HG03571 (cell line): ENCODE measurements around the gene DPYD.

ENCODE experiments used
- ATAC-seq: cut with Tn5 transposase; IDR thresholded peaks from one replicate; pipeline ENCODE4 v1.9.1; 2021; ENCODE audit not compliant: unreplicated experiment

The DPYD gene

DNA sequence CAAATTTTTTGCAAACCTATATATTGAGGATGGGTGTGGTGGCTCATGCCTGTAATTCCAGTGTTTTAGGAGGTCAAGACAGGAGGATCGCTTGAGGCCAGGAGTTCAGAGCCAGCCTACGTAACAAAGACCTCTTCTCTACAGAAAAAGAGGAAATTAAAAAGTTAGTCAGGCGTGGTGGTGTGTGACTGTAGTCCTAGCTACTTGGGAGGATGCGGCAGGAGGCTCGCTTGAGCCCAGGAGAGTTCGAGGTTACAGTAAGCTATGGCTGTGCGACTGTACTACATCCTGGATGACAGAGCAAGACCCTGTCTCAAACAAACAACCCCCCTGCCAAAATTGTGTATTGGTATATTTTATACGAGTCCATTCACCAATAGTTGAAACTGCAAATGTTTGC, 589.7 kb downstream of the DPYD start:
- no peak for ATAC-seq

DNA sequence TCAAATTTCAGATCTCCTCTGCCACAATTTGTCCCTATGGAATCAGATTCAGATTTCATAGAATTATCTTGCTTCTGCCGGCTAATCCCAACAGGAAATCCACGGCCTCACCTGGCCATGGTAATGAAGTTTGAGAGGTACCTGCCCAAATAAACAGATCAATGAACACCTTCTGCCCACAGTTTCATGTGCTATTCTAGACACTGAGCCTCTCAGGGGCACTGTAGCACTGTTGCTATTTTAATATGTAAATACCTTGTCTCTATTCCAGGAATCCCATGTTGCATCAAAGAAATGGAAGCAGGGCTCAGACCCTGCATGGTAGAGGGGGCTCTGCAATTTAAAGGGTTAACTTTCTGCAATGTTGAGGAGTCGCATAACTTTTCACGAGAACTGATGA, 606.1 kb downstream of the DPYD start:
- no peak for ATAC-seq

GRCh38 chr1:97308131-97308530, 612.7 kb downstream of the DPYD start:
- ATAC-seq: no peak

DNA sequence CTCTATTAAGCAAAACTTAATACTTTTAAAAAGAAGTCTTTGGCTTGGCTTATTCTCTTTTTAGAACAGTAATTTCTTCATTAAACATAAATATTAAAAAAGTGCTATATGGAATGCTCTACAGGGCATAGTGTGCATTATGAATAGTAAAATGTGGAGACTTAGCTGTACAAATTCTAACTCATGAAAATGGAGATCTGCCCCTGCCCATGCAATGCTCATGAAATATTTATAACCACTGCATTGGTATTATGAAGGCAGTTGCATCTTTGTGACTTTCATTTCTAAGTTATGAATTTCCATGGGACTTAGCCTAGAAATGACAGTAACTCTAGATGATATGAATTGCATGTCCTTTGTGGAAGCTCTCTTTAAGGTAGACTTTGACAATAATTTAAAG, 613.3 kb downstream of the DPYD start:
- ATAC-seq: no peak

GRCh38 chr1:97307151-97307550, 613.7 kb downstream of the DPYD start:
- no peak for ATAC-seq

DNA sequence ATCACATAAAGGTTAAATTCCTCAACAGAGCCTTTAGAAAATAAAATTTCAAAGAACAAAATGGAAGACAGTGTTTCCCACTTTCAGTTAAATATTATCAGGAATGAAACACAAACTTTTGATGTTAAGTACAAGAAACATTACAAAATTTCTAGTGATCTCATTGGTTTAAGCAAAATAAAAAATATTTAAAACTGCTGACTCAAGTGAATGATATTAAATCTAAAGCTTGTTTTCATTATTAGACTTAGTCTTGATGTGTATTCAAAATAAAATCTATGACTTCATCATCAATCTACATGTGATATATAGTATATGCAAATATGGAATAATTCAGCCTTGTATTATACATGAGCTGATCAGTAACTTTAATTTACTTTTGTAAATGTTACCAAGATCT, 614.3 kb downstream of the DPYD start:
- ATAC-seq: no peak

GRCh38 chr1:97304366-97304765, 616.5 kb downstream of the DPYD start:
- no peak for ATAC-seq

- ATAC-seq: no peak
Observed at GRCh38 chr1:97298966-97299365, 621.9 kb downstream of the DPYD start.

DNA sequence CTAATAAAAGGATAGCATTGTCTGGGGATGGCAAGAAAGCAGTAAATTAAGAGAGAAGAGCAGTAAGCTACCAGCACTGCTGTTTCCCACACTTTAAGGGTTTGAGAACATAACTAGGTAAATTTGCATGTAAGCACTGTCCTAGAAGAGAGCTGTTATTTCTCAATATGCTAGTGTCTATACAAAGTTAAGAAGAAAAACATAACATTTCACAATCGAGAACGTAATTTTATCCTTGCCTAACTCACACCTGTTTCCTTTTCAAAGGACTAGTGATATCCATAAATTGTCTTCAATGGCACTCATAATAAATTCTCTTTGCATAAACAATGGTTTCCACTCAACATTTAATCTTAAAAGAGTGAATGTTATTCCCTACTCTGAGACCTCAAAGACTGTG, 623.2 kb downstream of the DPYD start:
- ATAC-seq: no peak

GRCh38 chr1:97281962-97282361, 638.9 kb downstream of the DPYD start:
- ATAC-seq: no peak

- no peak for ATAC-seq
Observed at GRCh38 chr1:97277891-97278654, 642.8 kb downstream of the DPYD start.

GRCh38 chr1:97271916-97272788, 648.7 kb downstream of the DPYD start:
- no peak for ATAC-seq

- ATAC-seq: no peak
Observed at GRCh38 chr1:97270508-97271307, 650.1 kb downstream of the DPYD start.

- ATAC-seq: no peak
Observed at GRCh38 chr1:97265630-97266029, 655.2 kb downstream of the DPYD start.

DNA sequence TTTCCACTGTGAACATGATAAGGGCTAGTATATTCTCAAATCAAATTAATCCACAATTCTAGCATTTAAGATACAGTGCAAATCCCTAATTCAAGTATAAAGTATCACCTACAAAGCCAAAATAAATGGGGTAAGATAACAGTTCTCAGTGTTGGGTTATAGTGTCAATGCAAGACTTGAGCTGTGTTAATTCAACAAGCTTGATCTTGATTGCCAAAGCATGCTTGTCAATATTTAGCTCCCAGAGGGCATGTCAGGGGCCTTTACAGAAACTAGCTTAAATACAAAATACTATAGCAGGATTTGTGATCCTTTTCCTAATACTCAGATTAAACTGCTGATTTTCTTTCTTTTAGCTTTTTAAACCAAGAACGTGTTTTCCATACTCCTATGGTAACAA, 658.0 kb downstream of the DPYD start:
- no peak for ATAC-seq

GRCh38 chr1:97258597-97258996, 662.2 kb downstream of the DPYD start:
- no peak for ATAC-seq

DNA sequence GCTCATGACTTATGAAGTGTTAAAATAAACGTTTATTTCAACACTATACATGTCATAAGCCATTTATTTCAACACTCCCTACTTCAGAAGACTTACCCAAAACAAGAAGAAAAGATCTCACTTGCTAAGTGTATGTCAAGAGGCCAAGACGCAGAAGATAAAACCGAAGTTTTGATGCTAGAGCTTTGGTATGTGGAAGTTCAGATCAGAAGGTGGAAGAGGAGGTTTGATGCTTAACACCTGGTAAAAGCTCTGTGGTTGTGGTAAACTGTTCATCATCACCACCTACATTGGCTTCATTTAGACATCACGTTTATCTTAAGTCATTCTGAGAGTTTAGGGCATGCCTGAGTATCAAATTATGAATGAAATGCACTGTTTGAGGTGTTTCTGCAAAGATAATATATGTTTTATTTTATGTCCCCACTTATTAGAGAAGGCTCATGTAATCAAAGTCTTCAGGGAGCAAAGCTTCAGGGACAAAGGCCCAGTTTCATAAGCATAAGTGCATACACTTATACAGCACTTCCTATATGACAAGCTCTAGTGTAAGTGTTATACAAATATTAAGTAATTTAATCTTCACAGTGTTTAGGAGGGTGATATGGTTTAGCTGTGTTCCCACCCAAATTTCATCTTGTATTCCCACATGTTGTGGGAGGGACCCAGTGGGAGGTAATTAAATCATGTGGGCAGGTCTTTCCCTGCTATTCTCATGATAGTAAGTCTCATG, 665.9 kb downstream of the DPYD start:
- no peak for ATAC-seq

DNA sequence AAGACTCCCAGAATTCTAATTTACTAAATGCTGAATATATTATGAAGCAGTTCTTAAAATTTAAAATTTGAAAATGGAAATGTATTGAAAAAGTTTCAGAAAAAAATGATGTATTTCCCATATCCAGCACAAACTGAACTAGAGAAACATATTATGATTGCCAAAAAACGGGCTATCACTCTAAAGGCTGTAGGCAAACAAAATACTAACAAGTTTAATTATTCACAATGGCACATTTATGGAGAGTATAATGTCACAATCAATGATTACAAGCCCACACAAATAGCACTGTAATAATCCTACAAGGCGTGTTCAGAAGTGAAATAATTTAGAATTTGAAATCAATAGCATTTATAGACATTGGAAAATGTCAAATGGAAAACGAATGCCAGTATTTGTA, 667.9 kb downstream of the DPYD start:
- ATAC-seq: no peak

GRCh38 chr1:97252076-97252475, 668.8 kb downstream of the DPYD start:
- no peak for ATAC-seq

DNA sequence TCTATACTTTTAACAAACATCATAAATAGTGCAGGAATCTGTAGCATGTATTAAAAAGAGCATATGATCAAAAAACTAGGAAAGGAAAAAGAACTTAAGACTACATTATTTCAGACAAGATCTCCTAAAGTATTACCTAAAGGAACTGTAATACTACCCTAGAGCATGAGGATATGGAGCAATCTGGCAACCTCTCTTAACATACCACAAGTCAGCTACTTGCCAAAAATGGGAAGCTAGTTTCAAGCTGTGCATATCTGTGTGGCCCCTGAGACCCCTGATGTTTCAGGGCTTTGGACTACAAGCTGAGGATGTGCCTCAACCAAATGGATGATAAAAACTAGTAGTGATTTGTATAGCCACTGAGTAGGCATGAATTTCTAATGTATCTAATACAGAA, 673.6 kb downstream of the DPYD start:
- ATAC-seq: no peak

- ATAC-seq: no peak
Observed at GRCh38 chr1:97245682-97246081, 675.2 kb downstream of the DPYD start.
